Measurements from ENCODE around the gene OR9G4.

DNA sequence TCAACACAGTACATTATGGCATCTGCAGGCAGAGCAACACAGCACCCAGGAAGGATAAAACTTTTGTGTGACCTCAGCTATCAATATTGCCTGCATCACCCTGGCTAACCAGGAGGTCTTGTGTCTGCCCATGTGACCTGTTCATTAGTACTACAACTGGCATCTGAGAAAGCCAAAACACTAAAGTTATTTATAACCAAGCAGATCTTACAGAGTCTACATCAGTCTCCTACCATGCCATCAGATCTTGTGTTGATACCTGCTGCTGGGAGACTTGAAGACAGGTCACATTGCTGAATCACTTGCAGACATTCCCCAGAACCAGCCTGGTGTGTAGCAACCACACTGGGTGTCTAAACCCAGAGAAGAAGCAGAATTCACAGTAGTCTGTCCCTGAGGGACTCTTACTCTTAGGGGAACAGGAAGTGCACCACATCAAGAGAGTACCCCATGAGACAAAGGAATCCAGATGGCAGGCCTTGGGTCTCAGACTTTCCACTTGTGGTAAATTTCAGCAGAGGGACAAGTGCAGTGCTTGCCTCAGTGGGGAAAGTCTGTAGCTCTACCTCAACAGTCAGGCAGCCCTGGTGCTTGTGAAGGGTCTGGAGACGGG is 42.6 kb downstream of the OR9G4 start:
- TF ChIP-seq, protein P1, sequence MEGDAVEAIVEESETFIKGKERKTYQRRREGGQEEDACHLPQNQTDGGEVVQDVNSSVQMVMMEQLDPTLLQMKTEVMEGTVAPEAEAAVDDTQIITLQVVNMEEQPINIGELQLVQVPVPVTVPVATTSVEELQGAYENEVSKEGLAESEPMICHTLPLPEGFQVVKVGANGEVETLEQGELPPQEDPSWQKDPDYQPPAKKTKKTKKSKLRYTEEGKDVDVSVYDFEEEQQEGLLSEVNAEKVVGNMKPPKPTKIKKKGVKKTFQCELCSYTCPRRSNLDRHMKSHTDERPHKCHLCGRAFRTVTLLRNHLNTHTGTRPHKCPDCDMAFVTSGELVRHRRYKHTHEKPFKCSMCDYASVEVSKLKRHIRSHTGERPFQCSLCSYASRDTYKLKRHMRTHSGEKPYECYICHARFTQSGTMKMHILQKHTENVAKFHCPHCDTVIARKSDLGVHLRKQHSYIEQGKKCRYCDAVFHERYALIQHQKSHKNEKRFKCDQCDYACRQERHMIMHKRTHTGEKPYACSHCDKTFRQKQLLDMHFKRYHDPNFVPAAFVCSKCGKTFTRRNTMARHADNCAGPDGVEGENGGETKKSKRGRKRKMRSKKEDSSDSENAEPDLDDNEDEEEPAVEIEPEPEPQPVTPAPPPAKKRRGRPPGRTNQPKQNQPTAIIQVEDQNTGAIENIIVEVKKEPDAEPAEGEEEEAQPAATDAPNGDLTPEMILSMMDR (IDR thresholded peaks at IDR 0.05), result no peak
- no peak for TF ChIP-seq POLR2A (IDR thresholded peaks at IDR 0.05)
- TF ChIP-seq POLR2AphosphoS5 (IDR thresholded peaks at IDR 0.05), result no peak
